Tibial nerve (tissue), 4 donors: ENCODE results near the gene TBC1D14. TPM values are rescaled to one million over a fixed set of nuclear protein-coding genes. Genes with fewer than 3 reads are reported as not detected.

Experiments used
- DNase-seq, 2 donors: peaks; one replicate each; pipeline ENCODE4 v3.0.0-alpha.2; 2019; ENCODE audit warnings: low spot score in 2 of 2
- H3K27ac ChIP-seq, 4 donors: fragments of 200-600 bp; sonication (generic) in 3 of 4; one replicate each; pipeline ENCODE4 v1.5.1; 2017 to 2019; ENCODE audit warnings: mild to moderate bottlenecking in 1 of 4
- H3K27me3 ChIP-seq, 2 donors: fragments of 200-600 bp; sonication (generic) in 1 of 2; one replicate each; pipeline versions ENCODE4 v1.5.1 to v1.6.0; 2017 to 2019
- H3K36me3 ChIP-seq, 3 donors: fragments of 200-600 bp; sonication (generic); one replicate each; pipeline ENCODE4 v1.5.1; 2018 to 2019
- H3K4me1 ChIP-seq, 4 donors: fragments of 200-600 bp; sonication (generic) in 3 of 4; one replicate each; pipeline ENCODE4 v1.5.1; 2017 to 2019
- H3K4me3 ChIP-seq, 4 donors: fragments of 200-600 bp; sonication (generic) in 3 of 4; one replicate each; pipeline ENCODE4 v1.5.1; 2017 to 2019; ENCODE audit warnings: mild to moderate bottlenecking in 1 of 4, moderate library complexity in 1 of 4
- H3K9me3 ChIP-seq, 4 donors: fragments of 200-600 bp; sonication (generic) in 3 of 4; one replicate each; pipeline ENCODE4 v1.5.1; 2017 to 2019
- EP300 ChIP-seq, 2 donors: sonication (generic); formaldehyde crosslinking; IDR thresholded peaks; one replicate each; pipeline ENCODE4 v1.6.1; 2017; ENCODE audit warnings: antibody characterized with exemption in 2 of 2, mild to moderate bottlenecking in 1 of 2
- POLR2A ChIP-seq, 2 donors: fragments of 450-650 bp; IDR thresholded peaks; one replicate each; pipeline ENCODE4 v1.6.1; 2017; ENCODE audit warnings: antibody characterized with exemption in 2 of 2, mild to moderate bottlenecking in 2 of 2, moderate library complexity in 2 of 2
- WGBS, 2 donors: methylation state at CpG; one replicate each; pipeline ENCODE4 v1.1.5; 2018; 5-methylcytosine and 5-hydroxymethylcytosine counted together
- total RNA-seq, 4 donors: library from RNA; depleted of rRNA; stranded (reverse); fragments of >200 nt; gene quantifications; one replicate each; pipeline ENCODE4 v1.1.0, GENCODE V29; 2016
- TF ChIP-seq, protein P1 (sequence below), 5 experiments: fragments of 200-600 bp in 3 of 5; fragments of 450-650 bp in 2 of 5; sonication (generic) in 3 of 5; IDR thresholded peaks; one replicate each; pipeline ENCODE4 v1.5.1; 2016 to 2019; ENCODE audit warnings: antibody characterized with exemption in 5 of 5, mild to moderate bottlenecking in 3 of 5, moderate library complexity in 2 of 5

TBC1D14 gene
- total RNA-seq, 4 donors from 2014 or later = 46.9 to 65.7 (median 51.3) TPM

- peaks cover 0 to under 1% (median 0%) of the 10 kb centered on the region in 3 donors for H3K36me3 ChIP-seq
- no peak overlapping the region for H3K4me3 ChIP-seq
- 61 to 71% methylated on average over 10 to 17 of the region's 17 CpGs for WGBS, 2 donors
- peak overlapping the region; percentile 1 to 82 (median 54) for H3K27ac ChIP-seq
- peaks cover 0 to 49% (median 15%) of the 10 kb centered on the region in 4 donors for H3K4me1 ChIP-seq
- TF ChIP-seq, protein P1, sequence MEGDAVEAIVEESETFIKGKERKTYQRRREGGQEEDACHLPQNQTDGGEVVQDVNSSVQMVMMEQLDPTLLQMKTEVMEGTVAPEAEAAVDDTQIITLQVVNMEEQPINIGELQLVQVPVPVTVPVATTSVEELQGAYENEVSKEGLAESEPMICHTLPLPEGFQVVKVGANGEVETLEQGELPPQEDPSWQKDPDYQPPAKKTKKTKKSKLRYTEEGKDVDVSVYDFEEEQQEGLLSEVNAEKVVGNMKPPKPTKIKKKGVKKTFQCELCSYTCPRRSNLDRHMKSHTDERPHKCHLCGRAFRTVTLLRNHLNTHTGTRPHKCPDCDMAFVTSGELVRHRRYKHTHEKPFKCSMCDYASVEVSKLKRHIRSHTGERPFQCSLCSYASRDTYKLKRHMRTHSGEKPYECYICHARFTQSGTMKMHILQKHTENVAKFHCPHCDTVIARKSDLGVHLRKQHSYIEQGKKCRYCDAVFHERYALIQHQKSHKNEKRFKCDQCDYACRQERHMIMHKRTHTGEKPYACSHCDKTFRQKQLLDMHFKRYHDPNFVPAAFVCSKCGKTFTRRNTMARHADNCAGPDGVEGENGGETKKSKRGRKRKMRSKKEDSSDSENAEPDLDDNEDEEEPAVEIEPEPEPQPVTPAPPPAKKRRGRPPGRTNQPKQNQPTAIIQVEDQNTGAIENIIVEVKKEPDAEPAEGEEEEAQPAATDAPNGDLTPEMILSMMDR (IDR thresholded peaks at IDR 0.05) = peak in 2 of 5 experiments; percentile 7 to 17
- TF ChIP-seq EP300 (IDR thresholded peaks at IDR 0.05) = no peak
- H3K9me3 ChIP-seq = no peaks in the 10 kb centered on the region
- no peaks in the 10 kb centered on the region for H3K27me3 ChIP-seq
- DNase-seq = no peak
Measured at GRCh38 chr4:6962211-6963041, 52.8 kb downstream of the TBC1D14 start.

DNA sequence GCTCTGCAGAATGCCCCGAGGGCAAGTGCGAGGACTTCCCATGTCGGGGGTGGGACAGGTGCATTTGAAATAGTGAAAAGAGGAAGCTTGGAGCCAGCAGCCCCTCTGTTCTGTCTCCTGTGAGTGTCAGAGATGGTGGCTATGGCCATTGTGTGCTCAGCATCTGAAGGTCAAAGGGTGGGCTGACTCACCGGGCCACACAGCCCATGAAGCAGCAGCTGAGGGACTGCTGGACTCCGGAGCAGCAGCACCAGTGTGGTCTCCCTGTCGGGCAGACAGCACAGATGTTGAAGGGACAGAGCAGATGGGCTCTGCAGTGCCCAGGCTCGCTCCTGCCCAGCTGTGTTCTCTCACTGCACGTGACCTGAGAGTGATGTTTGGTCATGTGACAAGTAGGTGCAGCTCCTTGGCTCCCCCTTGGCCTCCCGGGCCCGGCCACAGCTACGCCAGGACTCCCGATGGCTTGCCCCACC, 53.5 kb downstream of the TBC1D14 start:
- TF ChIP-seq EP300 (IDR thresholded peaks at IDR 0.05) (no peak), POLR2A (IDR thresholded peaks at IDR 0.05) (no peak)
- TF ChIP-seq, protein P1 (IDR thresholded peaks at IDR 0.05) = no peak
- no peak for DNase-seq
- peak overlapping the region; percentile 1 to 82 (median 54) for H3K27ac ChIP-seq
- H3K27me3 ChIP-seq = no peaks in the 10 kb centered on the region
- no peaks in the 10 kb centered on the region for H3K9me3 ChIP-seq
- peaks cover 0 to 8% (median 0%) of the 10 kb centered on the region in 3 donors for H3K36me3 ChIP-seq
- H3K4me3 ChIP-seq = no peak overlapping the region
- 67 to 77% methylated on average over 9 to 12 of the region's 12 CpGs for WGBS, 2 donors
- H3K4me1 ChIP-seq = peaks cover 0 to 49% (median 15%) of the 10 kb centered on the region in 4 donors

GRCh38 chr4:6964858-6965257, 55.2 kb downstream of the TBC1D14 start:
- DNase-seq = no peak
- TF ChIP-seq EP300 (IDR thresholded peaks at IDR 0.05) (no peak), POLR2A (IDR thresholded peaks at IDR 0.05) (no peak)
- TF ChIP-seq, protein P1 (IDR thresholded peaks at IDR 0.05) = no peak
- WGBS, 2 donors = 89 to 91% methylated on average over 5 of the region's 5 CpGs

DNA sequence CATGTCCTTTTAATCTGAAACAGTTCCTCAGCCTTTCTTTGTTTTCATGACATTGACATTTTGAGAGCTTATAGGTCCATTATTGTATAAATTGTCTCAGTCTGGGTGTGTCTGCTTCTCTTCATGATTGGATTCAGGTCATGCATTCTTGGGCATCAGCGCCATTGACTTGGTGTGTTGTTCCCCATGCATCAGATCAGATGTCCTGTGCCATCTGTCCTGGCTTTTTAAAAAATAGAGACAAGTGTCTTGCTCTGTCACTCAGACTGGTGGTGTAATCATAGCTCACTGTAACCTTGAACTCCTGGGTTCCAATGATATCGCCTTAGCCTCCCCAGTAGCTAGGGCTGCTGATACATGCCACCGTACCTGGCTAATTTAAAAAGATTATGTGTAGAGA, 55.7 kb downstream of the TBC1D14 start:
- TF ChIP-seq POLR2A (IDR thresholded peaks at IDR 0.05) = no peak
- Histone ChIP-seq H3K9me3 (no peaks in the 10 kb centered on the region), H3K4me3 (no peak overlapping the region), H3K4me1 (peaks cover 0 to 43% (median 18%) of the 10 kb centered on the region in 4 donors), H3K27ac (no peak overlapping the region), H3K36me3 (peaks cover 0 to 16% (median 0%) of the 10 kb centered on the region in 3 donors), H3K27me3 (no peaks in the 10 kb centered on the region)
- no peak for DNase-seq
- WGBS, 2 donors = 96 to 97% methylated on average over 3 of the region's 3 CpGs

More at GRCh38 chr4:6964858-6965257, 55.2 kb downstream of the TBC1D14 start:
- Histone ChIP-seq H3K27ac (peak overlapping the region in 1 of 4 donors; percentile 78), H3K4me3 (no peak overlapping the region), H3K9me3 (no peaks in the 10 kb centered on the region), H3K36me3 (peaks cover 0 to 16% (median 0%) of the 10 kb centered on the region in 3 donors), H3K4me1 (peaks cover 0 to 43% (median 17%) of the 10 kb centered on the region in 4 donors), H3K27me3 (no peaks in the 10 kb centered on the region)

GRCh38 chr4:6967846-6968340, 58.3 kb downstream of the TBC1D14 start:
- TF ChIP-seq, protein P1 (IDR thresholded peaks at IDR 0.05) = no peak
- TF ChIP-seq EP300 (IDR thresholded peaks at IDR 0.05) (no peak), POLR2A (IDR thresholded peaks at IDR 0.05) (no peak)
- peaks cover 0 to 33% (median 9%) of the 10 kb centered on the region in 4 donors for H3K4me1 ChIP-seq
- WGBS, 2 donors = 90 to 91% methylated on average over 8 to 15 of the region's 15 CpGs

More at GRCh38 chr4:6967846-6968340, 58.3 kb downstream of the TBC1D14 start:
- Histone ChIP-seq H3K36me3 (peaks cover 0 to 20% (median 0%) of the 10 kb centered on the region in 3 donors), H3K9me3 (no peaks in the 10 kb centered on the region), H3K27ac (no peak overlapping the region), H3K27me3 (no peaks in the 10 kb centered on the region), H3K4me3 (no peak overlapping the region)
- DNase-seq = no peak
